GM12891 (cell line): ENCODE measurements around the gene DNAH3.
"Not testable (repeated sequence)": the region's sequence is repeated elsewhere in the genome, so short reads cannot be mapped to it uniquely, and the experiment has no call there.

Experiments
- DNase-seq: peaks from one replicate; pipeline ENCODE4 v3.0.0; 2011; ENCODE audit warnings: low spot score; ENCODE audit not compliant: insufficient read length
- FAIRE-seq: peaks from 2 replicates; lab custom pipeline; 2011; peaks lifted over from hg19 to GRCh38; lab: Jason Lieb, UNC
- PAX5 ChIP-seq: IDR thresholded peaks from 2 replicates; pipeline ENCODE4 v1.6.1; 2011; ENCODE audit warnings: low read length, moderate library complexity, mild to moderate bottlenecking; ENCODE audit not compliant: insufficient read depth, severe bottlenecking
- POLR2A ChIP-seq: IDR thresholded peaks from 2 replicates; pipeline ENCODE4 v1.6.1; 2011; ENCODE audit warnings: low read depth, low read length, control low read depth
- POLR2AphosphoS5 ChIP-seq: IDR thresholded peaks from 2 replicates; pipeline ENCODE4 v1.6.1; 2011; ENCODE audit warnings: low read depth, low read length, control low read depth
- POU2F2 ChIP-seq: IDR thresholded peaks from 2 replicates; pipeline ENCODE4 v1.6.1; 2011; ENCODE audit warnings: low read depth, mild to moderate bottlenecking, control low read depth, low read length, moderate library complexity
- SPI1 ChIP-seq: IDR thresholded peaks from 2 replicates; pipeline ENCODE4 v1.6.1; 2011; ENCODE audit warnings: low read depth, low read length, control low read depth
- TAF1 ChIP-seq: IDR thresholded peaks from 2 replicates; pipeline ENCODE4 v1.6.1; 2011; ENCODE audit warnings: low read depth, low read length, control low read depth

The DNAH3 gene

DNA sequence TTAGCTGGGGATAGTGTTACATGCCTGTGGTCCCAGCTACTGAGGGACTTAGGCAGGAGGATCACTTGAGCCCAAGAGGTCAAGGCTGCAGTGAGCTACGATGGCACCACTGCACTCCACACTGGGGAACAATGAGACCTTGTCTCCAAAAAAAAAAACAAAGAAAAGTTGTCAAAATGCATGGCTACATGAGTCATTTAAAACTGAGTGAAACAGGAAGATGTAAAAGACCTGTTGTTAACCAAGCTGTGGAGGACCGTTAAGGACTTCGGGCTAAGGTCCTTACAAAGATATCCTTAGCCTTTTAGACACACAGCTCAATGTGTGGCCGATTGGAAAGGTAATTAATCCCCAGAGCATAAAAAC lies 35.7 kb upstream of the DNAH3 start:
- DNase-seq (no peak), FAIRE-seq (no peak)
- TF ChIP-seq SPI1 (no peak), PAX5 (no peak), POU2F2 (no peak), POLR2A (no peak), TAF1 (no peak), POLR2AphosphoS5 (no peak)

DNA sequence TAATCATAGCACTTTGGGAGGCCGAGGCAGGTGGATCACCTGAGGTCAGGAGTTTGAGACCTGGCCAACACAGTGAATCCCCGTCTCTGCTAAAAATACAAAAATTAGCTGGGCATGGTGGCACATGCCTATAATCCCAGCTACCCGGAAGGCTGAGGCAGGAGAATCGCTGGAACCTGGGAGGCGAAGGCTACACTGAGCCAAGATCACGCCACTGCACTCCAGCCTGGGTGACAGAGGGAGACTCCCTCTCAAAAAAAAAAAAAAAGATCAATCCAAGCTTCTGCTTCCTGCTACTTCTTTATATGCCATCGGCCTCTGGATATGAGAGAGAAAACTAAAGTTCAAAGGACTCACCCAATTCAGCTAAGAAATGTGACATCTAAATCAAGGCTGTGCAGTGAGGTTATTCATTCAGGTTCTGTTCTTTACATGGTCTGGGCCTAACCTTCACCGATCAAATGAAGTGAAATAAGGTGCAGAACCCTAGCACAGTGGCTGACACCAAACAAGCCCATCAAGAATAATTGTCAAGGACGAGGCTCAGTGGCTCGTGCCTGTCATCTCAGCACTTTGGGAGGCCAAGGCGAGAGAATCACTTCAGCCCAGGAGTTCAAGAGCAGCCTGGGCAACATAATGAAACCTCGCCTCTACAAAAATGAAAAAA lies 35.1 kb upstream of the DNAH3 start:
- TF ChIP-seq POLR2A (no peak), PAX5 (no peak), POU2F2 (no peak), POLR2AphosphoS5 (no peak), SPI1 (no peak), TAF1 (no peak)
- DNase-seq (no peak), FAIRE-seq (no peak)

DNA sequence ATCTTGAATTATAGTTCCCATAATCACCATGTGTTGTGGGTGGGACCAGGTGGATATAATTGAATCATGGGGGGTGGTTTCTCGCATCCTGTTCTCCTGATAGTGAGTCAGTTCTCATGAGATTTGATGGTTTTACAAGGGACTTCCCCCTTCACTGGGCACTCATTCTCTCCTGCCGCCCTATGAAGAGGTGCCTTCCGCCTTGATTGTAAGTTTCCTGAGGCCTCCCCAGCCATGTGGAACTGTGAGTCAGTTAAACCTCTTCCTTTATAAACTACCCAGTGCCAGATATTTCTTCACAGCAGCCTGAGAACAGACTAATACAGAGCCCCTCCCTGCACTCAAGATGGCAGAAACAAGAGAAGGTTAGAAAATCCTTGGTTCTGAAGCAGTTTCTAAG lies 34.2 kb upstream of the DNAH3 start:
- no peak for DNase-seq
- no peak for FAIRE-seq
- TF ChIP-seq PAX5, result no peak

DNA sequence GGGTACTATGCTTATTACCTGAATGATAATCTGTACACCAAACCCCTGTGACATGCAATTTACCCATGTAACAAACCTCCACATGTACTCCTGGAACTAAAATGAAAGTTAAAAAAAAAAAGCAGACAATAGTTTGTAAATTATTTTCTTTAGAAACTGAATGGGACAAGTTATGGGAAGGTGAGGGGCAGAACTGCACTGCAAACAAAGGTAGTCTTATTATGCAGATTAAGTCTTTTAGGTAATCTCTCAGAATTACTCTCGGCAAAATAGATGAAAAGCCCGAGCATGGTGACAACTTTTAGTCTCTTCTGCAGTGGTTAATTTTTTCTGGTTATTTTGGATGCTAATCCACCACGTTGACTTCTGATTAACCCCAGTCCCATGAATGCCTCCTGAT lies 33.3 kb upstream of the DNAH3 start:
- TF ChIP-seq POLR2AphosphoS5 (no peak), PAX5 (no peak), SPI1 (no peak), POLR2A (no peak), TAF1 (no peak), POU2F2 (no peak)
- DNase-seq (no peak), FAIRE-seq (no peak)

DNA sequence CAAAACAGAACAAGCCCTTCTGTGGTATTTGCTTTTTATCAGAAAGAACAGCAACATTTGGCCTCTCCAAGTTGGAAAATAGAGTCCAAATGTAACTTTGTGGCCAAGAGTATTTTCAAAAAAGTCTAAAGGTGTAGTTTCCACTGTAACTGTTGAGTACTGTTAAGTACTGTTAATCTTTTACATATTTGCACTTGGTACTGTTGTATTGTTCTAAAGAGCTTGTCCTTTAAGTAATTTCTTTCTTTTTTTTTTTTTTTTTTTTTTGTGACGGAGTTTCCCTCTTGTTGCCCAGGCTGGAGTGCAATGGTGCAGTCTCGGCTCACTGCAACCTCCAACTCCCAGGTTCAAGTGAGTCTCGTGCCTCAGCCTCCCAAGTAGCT lies 29.3 kb upstream of the DNAH3 start:
- no peak for DNase-seq
- no peak for TF ChIP-seq POU2F2
- no peak for TF ChIP-seq TAF1
- FAIRE-seq, result no peak

DNA sequence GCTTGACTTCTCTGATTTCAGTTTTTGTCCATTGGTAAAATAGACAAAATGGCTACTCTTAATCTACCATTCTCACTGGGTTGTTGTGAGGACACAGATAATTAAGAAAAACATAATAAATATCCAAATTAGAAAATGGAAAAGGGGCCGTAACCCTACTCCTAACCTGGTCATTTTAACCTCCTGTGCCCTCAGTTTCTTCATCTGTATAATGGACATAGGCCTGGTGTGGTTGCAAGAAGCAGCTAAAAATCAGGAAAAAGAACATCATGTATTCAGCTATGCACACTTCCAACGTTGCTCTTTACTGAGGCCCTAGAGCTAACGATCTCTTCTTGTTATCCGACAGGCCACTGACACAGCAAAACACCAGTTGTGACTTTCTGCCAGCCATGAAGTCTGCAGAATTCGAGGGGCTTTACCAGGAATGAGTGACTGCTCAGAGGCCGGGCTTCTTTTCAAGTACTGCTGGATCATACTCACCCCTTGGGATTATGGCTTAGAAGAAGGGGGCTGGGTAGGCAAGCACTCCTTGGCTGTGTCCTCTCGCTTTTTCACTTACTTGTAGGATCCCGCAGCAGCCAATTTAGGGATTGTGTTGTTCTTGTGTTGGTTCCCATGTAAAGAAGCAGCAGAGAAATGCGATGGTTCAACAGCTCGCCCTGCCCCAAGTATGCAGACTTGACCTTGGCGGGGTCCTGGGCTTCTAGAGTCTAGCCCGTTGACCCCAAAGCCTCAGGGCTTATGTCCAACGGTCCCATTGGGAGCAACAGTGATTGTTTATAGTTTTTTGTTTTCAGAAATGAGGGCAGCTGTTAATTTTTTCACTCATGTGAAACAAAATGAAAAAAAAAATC lies 28.7 kb upstream of the DNAH3 start:
- no peak for TF ChIP-seq SPI1
- TF ChIP-seq PAX5, result no peak
- TF ChIP-seq TAF1, result no peak
- TF ChIP-seq POLR2AphosphoS5, result no peak
- no peak for TF ChIP-seq POLR2A
- TF ChIP-seq POU2F2, result no peak
- FAIRE-seq (no peak), DNase-seq (no peak)

DNA sequence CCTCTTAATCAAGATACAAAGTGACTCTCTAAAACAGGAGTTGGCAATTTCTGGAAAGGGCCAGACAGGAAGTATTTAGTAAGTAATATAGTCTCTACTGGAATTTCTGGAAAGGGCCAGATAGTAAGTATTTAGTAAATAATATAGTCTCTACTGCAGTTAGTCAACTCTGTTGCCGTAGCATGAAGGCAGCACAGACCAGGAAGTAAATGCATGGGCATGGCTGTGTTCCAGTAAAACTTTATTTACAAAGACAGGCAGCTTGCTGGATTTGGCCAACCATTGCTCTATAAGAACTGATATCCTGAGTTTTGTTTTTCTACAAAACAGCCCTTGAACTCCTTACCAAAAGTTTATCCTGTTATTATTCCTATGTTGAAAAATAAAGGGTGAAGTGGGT lies 24.8 kb upstream of the DNAH3 start:
- TF ChIP-seq POLR2AphosphoS5 (no peak), TAF1 (no peak), PAX5 (no peak), POU2F2 (no peak), SPI1 (no peak), POLR2A (no peak)
- DNase-seq (no peak), FAIRE-seq (no peak)

DNA sequence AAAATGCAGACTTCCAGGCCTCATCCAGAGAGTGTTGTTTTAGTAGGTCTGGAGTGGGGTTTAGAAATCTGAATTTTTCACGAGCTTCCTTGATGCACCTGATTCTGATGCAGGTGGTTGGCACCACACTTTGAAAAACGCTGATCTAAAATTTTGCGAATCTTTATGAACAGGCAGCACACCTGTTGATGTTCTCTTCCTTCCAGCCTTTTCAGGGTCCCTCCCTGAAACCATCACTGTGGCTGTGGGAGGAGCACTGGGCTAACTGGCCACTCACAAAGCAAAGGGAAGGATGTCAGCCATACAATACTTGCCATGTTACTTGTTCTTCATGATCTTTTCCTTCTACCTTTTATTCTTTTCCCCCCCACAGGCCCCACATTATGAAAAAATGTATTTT lies 22.0 kb upstream of the DNAH3 start:
- FAIRE-seq (no peak), DNase-seq (no peak)
- TF ChIP-seq POLR2AphosphoS5 (no peak), POU2F2 (no peak), TAF1 (no peak), SPI1 (no peak), PAX5 (no peak), POLR2A (no peak)

DNA sequence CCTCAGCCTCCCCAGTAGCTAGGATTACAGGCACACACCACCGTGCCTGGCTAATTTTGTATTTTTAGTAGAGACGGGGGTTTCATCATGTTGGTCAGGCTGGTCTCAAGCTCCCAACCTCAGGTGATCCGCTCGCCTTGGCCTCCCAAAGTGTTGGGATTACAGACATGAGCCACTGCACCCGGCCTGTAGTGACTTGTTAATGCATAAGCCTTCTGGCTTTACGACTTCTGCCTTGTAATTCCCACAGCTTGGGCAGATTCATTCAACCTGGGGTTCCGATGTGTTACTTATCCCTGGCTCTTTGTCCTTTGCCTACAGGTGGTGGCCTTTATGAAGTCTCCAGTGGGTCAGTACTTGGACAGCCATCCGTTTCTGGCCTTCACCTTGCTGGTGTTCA lies 19.5 kb upstream of the DNAH3 start:
- FAIRE-seq, DNase-seq: not testable (repeated sequence)
